Vagina (tissue), 2 donors: ENCODE measurements around the gene MAG. TPM values are rescaled to one million over a fixed set of nuclear protein-coding genes. Genes with fewer than 3 reads are reported as not detected.

ENCODE experiments used
- DNase-seq, 2 donors: peaks; one replicate each; pipeline ENCODE4 v3.0.0-alpha.2; 2017; ENCODE audit errors: extremely low spot score in 2 of 2
- H3K27ac ChIP-seq: fragments of 200-600 bp; sonication (generic); one replicate; pipeline ENCODE4 v1.5.1; 2019
- H3K27me3 ChIP-seq: fragments of 200-600 bp; sonication (generic); one replicate; pipeline ENCODE4 v1.5.1; 2019
- H3K36me3 ChIP-seq, 2 donors: fragments of 200-600 bp; sonication (generic); one replicate each; pipeline ENCODE4 v1.5.1; 2017 to 2019
- H3K4me1 ChIP-seq: fragments of 200-600 bp; sonication (generic); one replicate; pipeline ENCODE4 v1.5.1; 2019
- H3K4me3 ChIP-seq, 2 donors: fragments of 200-600 bp; sonication (generic); 1 replicate in 1 of 2; 2 replicates in 1 of 2; pipeline ENCODE4 v1.5.1; 2016 to 2019
- H3K9me3 ChIP-seq: fragments of 200-600 bp; sonication (generic); one replicate; pipeline ENCODE4 v1.5.1; 2019
- POLR2A ChIP-seq, 2 donors: fragments of 450-650 bp; IDR thresholded peaks; one replicate each; pipeline ENCODE4 v1.6.1; 2017; ENCODE audit warnings: antibody characterized with exemption in 2 of 2, mild to moderate bottlenecking in 2 of 2, moderate library complexity in 2 of 2
- POLR2AphosphoS5 ChIP-seq, 2 donors: sonication (generic); formaldehyde crosslinking; IDR thresholded peaks; one replicate each; pipeline ENCODE4 v1.9.0; 2017; ENCODE audit warnings: antibody characterized with exemption in 2 of 2, mild to moderate bottlenecking in 2 of 2, low read depth in 1 of 2; ENCODE audit not compliant: insufficient read depth in 1 of 2
- intact Hi-C: fragments of 100-400 bp; cut with DNase I; formaldehyde crosslinking; loops from one replicate; pipeline ENCODE4 v1.15.1; 2023
- total RNA-seq: library from RNA; depleted of rRNA; stranded (reverse); fragments of >200 nt; gene quantifications from one replicate; pipeline ENCODE4 v1.2.3, GENCODE V29; 2016
- TF ChIP-seq, protein P1 (sequence below), 3 experiments: fragments of 450-650 bp in 2 of 3; fragments of 200-600 bp in 1 of 3; sonication (generic) in 1 of 3; IDR thresholded peaks; one replicate each; pipeline ENCODE4 v1.5.1; 2017 to 2019; ENCODE audit warnings: antibody characterized with exemption in 3 of 3, mild to moderate bottlenecking in 2 of 3, moderate library complexity in 2 of 3

Gene MAG
- total RNA-seq, 1 donor from 2014 or later: not detected

DNA sequence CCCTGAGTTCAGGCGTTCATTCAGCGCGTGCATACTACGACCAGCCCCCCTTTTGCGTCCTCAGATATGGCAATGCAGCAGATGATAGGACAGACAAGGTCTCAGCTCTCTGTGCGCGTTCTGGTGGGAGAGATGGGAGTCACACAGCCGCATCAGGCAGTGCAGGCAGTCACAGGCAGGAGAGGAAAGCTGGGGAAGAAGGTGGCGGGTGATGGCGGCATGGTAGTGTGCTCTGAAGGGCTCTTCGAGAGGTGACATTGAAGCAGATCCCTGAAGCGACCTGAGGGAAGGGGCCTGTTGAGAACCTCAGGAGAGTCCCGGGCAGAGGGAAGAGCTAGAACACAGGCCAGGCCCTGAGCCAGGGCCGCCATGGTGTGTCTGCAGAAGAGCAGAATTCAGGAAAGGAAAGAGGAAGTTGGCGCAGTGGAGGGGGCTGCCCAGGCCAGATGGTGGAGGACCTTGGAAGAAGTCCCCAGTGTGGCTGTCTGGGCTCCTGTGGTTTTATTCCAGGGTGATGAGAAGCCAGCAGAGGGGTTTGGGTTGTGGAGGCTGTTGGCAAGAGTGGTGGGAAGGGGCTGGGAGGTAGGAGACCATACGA is 19.7 kb upstream of the MAG start:
- TF ChIP-seq, protein P1, sequence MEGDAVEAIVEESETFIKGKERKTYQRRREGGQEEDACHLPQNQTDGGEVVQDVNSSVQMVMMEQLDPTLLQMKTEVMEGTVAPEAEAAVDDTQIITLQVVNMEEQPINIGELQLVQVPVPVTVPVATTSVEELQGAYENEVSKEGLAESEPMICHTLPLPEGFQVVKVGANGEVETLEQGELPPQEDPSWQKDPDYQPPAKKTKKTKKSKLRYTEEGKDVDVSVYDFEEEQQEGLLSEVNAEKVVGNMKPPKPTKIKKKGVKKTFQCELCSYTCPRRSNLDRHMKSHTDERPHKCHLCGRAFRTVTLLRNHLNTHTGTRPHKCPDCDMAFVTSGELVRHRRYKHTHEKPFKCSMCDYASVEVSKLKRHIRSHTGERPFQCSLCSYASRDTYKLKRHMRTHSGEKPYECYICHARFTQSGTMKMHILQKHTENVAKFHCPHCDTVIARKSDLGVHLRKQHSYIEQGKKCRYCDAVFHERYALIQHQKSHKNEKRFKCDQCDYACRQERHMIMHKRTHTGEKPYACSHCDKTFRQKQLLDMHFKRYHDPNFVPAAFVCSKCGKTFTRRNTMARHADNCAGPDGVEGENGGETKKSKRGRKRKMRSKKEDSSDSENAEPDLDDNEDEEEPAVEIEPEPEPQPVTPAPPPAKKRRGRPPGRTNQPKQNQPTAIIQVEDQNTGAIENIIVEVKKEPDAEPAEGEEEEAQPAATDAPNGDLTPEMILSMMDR (IDR thresholded peaks at IDR 0.05): no peak
- TF ChIP-seq POLR2A (IDR thresholded peaks at IDR 0.05) (no peak), POLR2AphosphoS5 (IDR thresholded peaks at IDR 0.05; ENCODE audit: insufficient read depth in 1 of 2, low read depth in 1 of 2) (no peak)
- H3K4me3 ChIP-seq: no peak overlapping the region
- H3K27me3 ChIP-seq: no peaks in the 10 kb centered on the region
- no peaks in the 10 kb centered on the region for H3K9me3 ChIP-seq
- no peak for DNase-seq
- no peak overlapping the region for H3K27ac ChIP-seq
- H3K36me3 ChIP-seq: peaks cover 8 to 66% of the 10 kb centered on the region in 2 donors
- H3K4me1 ChIP-seq: peaks cover 28% of the 10 kb centered on the region
- intact Hi-C loops: loop anchor here (10.0 kb wide), 1 partner anchor 207 kb away; no protein-coding TSS in a partner anchor

DNA sequence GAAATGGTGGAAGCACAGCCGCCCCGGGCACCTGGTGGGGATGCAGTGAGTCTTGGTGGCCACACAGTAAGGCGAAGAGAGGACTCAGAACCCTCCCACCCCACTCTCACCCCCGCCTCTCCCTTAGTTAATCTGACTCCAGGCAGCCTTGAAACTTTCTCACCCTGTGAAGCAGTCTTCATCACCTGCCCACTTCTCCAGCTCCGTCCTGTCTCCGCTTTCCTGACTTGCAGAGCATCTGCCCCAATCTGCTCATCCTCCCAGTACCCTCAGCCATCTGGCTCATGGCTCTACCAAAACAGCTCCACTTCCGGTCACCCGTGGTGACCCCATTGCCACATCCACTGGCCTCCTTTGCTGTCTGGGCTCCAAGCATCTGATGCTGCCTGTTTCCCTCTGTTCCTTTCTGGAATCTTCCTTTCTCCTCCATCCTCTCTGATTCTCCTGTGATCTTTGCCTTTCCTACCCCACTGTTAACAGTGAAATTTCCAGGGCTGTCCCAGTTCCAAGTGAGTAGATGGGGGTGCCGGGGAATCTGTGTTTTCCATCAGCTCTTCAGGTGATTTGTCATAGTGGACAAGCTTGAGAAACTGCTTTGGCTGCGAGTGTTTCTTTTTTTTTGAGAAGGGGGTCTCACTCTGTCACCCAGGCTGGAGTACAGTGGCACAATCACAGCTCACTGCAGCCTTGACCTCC is 18.9 kb upstream of the MAG start:
- Histone ChIP-seq H3K36me3 (peaks cover 8 to 75% of the 10 kb centered on the region in 2 donors), H3K27ac (no peak overlapping the region), H3K4me3 (no peak overlapping the region), H3K9me3 (no peaks in the 10 kb centered on the region), H3K27me3 (no peaks in the 10 kb centered on the region), H3K4me1 (peaks cover 27% of the 10 kb centered on the region)
- TF ChIP-seq POLR2A (IDR thresholded peaks at IDR 0.05) (no peak), POLR2AphosphoS5 (IDR thresholded peaks at IDR 0.05; ENCODE audit: insufficient read depth in 1 of 2, low read depth in 1 of 2) (no peak)
- TF ChIP-seq, protein P1 (IDR thresholded peaks at IDR 0.05): no peak
- DNase-seq: no peak
- intact Hi-C loops: loop anchor here (10.0 kb wide), 1 partner anchor 208 kb away; no protein-coding TSS in a partner anchor

DNA sequence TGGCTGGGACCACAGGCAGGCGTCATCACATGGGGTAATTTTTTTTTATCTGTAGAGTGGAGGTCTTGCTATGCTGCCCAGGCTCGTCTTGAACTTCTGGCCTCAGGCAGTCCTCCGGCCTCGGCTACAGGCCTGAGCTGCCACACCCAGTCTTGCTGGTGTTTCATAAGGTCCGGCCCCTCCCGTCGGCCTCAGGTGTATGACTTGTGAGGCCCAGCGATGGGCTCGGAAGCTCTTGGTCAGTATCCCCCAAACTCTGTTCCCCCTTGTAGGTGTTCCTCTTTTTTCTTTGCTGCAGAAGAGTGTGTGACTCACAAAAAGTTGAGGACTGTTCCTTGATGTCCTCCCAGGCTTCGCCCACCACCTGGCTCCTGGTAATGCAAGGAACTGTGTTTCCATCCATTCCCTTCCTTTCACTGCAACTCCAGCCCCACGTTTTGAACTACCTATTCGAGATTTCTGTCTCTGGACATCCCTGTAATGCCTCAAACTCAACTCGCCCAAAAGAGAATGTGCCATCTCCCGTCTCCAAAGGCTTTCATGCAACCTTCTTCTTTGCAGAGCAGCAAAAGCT is 18.2 kb upstream of the MAG start:
- H3K36me3 ChIP-seq: peaks cover 8 to 78% of the 10 kb centered on the region in 2 donors
- H3K4me1 ChIP-seq: peaks cover 27% of the 10 kb centered on the region
- DNase-seq: no peak
- intact Hi-C loops: loop anchor here (10.0 kb wide), 1 partner anchor 209 kb away; no protein-coding TSS in a partner anchor
- no peak overlapping the region for H3K27ac ChIP-seq
- TF ChIP-seq, protein P1 (IDR thresholded peaks at IDR 0.05): no peak
- TF ChIP-seq POLR2A (IDR thresholded peaks at IDR 0.05) (no peak), POLR2AphosphoS5 (IDR thresholded peaks at IDR 0.05; ENCODE audit: insufficient read depth in 1 of 2, low read depth in 1 of 2) (no peak)
- H3K9me3 ChIP-seq: no peaks in the 10 kb centered on the region
- H3K27me3 ChIP-seq: no peaks in the 10 kb centered on the region
- H3K4me3 ChIP-seq: no peak overlapping the region

DNA sequence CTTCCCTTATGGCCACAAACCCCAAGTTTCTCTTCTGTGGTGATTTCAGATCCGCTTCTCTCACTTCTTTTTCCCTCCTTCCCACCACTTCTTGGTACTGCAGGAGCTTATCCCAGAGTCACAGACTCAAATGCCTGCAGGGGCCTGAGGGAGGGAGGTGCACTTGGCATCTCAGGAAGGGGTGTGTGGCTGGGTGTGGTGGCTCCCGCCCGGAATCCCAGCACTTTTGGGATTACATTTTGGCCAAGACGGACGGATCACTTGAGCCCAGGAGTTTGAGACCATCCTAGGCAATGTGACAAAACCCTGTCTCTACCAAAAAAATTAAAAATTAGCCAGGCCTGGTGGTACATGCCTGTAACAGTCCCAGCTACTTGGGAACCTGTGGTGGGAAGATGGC is 17.6 kb upstream of the MAG start:
- no peak for TF ChIP-seq POLR2A (IDR thresholded peaks at IDR 0.05)
- TF ChIP-seq, protein P1 (IDR thresholded peaks at IDR 0.05): no peak
- no peak for TF ChIP-seq POLR2AphosphoS5 (IDR thresholded peaks at IDR 0.05; ENCODE audit: insufficient read depth in 1 of 2, low read depth in 1 of 2)
- DNase-seq: no peak
- Histone ChIP-seq H3K9me3 (no peaks in the 10 kb centered on the region), H3K27ac (no peak overlapping the region), H3K4me3 (no peak overlapping the region), H3K36me3 (peaks cover 8 to 84% of the 10 kb centered on the region in 2 donors), H3K4me1 (peaks cover 27% of the 10 kb centered on the region), H3K27me3 (no peaks in the 10 kb centered on the region)
- intact Hi-C loops: loop anchor here (10.0 kb wide), 1 partner anchor 210 kb away; no protein-coding TSS in a partner anchor
